Ovary (tissue), 9 donors: ENCODE results near the gene TMEM45A. TPM values are rescaled to one million over a fixed set of nuclear protein-coding genes. Genes with fewer than 3 reads are reported as not detected.

Source experiments
- DNase-seq, 5 donors: peaks; one replicate each; pipeline ENCODE4 v3.0.0-alpha.2; 2019 to 2020
- H3K27ac ChIP-seq, 2 donors: fragments of 200-600 bp; one replicate each; pipeline versions ENCODE4 v1.5.1 to v1.8.0; 2019 to 2022
- H3K27me3 ChIP-seq: fragments of 200-600 bp; one replicate; pipeline ENCODE4 v1.8.0; 2022
- H3K36me3 ChIP-seq: fragments of 200-600 bp; sonication (generic); one replicate; pipeline ENCODE4 v1.5.1; 2019
- H3K4me1 ChIP-seq: one replicate; pipeline ENCODE4 v1.8.1; 2013; ENCODE audit warnings: mild to moderate bottlenecking, moderate library complexity; ENCODE audit not compliant: insufficient read depth
- H3K4me3 ChIP-seq: fragments of 200-600 bp; sonication (generic); one replicate; pipeline ENCODE4 v1.5.1; 2017
- H3K9me3 ChIP-seq, 2 donors: fragments of 200-600 bp in 1 of 2; sonication (generic) in 1 of 2; one replicate each; pipeline versions ENCODE4 v1.5.1 to v1.8.1; 2013 to 2019; ENCODE audit warnings: mild to moderate bottlenecking in 1 of 2, moderate library complexity in 1 of 2
- EP300 ChIP-seq: sonication (generic); formaldehyde crosslinking; IDR thresholded peaks from one replicate; pipeline ENCODE4 v1.6.1; 2017; ENCODE audit warnings: antibody characterized with exemption
- POLR2A ChIP-seq: fragments of 450-650 bp; IDR thresholded peaks from one replicate; pipeline ENCODE4 v1.6.1; 2017; ENCODE audit warnings: antibody characterized with exemption, mild to moderate bottlenecking, moderate library complexity
- WGBS, 3 donors: extraction: QIAGEN DNeasy Blood & Tissue Kit in 1 of 3; methylation state at CpG; one replicate each; pipeline versions ENCODE4 v1.1.5 to v1.1.7; 2013 to 2017; 5-methylcytosine and 5-hydroxymethylcytosine counted together
- intact Hi-C, 4 donors: fragments of 100-400 bp; cut with DNase I; formaldehyde crosslinking; loops; one replicate each; pipeline versions ENCODE4 v1.11.0 to v1.15.1; 2022 to 2023
- polyA plus RNA-seq, 2 donors: library from polyadenylated mRNA; stranded (reverse); fragments of 200-250 nt in 1 of 2; fragments of 350-450 nt in 1 of 2; fragmentation: Illumina TruSeq in 1 of 2; extraction: RNeasy Lipid Tissue Mini Kit (QIAGEN cat#74804) in 1 of 2; gene quantifications; one replicate each; pipeline ENCODE4 v1.2.3, GENCODE V29; 2013 to 2014
- total RNA-seq, 7 donors: library from RNA; depleted of rRNA in 2 of 7; stranded (reverse); fragments of >200 nt in 2 of 7; fragmentation: NEBNext Ultra II Directional in 3 of 7; extraction: Animal tissue kit (Norgen Biotek cat#: 25700) in 3 of 7; gene quantifications; one replicate each; pipeline versions ENCODE4 v1.1.0 to v1.2.4, GENCODE V29; 2016 to 2023
- TF ChIP-seq, protein P1 (sequence below), 3 donors: fragments of 450-650 bp in 2 of 3; fragments of 200-600 bp in 1 of 3; IDR thresholded peaks; one replicate each; pipeline versions ENCODE4 v1.5.1 to v1.8.0; 2016 to 2022; ENCODE audit warnings: antibody characterized with exemption in 3 of 3, mild to moderate bottlenecking in 1 of 3
- donor health status: DM: no; HTN: no; CAD: no; lungs with moderate emphysema.
- donor health status: DM: no; HTN: no; CAD: no.
- donor health status: Bipolar disorder and iron deficiency.
- donor health status: DM: yes; HTN: yes; CAD: no.
- donor health status: DM: no; HTN: no; CAD: no.
- donor health status: DM: yes; HTN: yes; CAD: no.

The TMEM45A gene
- total and polyA plus RNA-seq, 9 donors, result 6.1 to 72.0 (median 9.1) TPM

DNA sequence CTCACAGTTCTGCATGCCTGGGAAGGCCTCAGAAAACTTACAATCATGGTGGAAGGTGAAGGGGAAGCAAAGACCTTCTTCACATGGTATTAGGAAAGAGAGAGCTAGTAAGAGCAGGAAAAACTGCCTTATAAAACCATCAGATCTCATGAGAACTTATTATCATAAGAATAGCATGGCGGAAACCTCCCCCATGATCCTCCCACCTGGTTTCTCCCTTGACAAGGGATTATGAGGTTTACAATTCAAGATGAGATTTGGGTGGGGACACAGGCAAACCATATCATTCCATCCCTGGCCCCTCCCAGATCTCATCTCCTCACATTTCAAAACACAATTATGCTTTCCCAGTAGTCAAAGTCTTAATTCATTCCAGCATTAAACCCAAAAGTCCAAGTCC is 34.6 kb upstream of the TMEM45A start:
- H3K4me3 ChIP-seq, result no peak overlapping the region
- TF ChIP-seq, protein P1, sequence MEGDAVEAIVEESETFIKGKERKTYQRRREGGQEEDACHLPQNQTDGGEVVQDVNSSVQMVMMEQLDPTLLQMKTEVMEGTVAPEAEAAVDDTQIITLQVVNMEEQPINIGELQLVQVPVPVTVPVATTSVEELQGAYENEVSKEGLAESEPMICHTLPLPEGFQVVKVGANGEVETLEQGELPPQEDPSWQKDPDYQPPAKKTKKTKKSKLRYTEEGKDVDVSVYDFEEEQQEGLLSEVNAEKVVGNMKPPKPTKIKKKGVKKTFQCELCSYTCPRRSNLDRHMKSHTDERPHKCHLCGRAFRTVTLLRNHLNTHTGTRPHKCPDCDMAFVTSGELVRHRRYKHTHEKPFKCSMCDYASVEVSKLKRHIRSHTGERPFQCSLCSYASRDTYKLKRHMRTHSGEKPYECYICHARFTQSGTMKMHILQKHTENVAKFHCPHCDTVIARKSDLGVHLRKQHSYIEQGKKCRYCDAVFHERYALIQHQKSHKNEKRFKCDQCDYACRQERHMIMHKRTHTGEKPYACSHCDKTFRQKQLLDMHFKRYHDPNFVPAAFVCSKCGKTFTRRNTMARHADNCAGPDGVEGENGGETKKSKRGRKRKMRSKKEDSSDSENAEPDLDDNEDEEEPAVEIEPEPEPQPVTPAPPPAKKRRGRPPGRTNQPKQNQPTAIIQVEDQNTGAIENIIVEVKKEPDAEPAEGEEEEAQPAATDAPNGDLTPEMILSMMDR (IDR thresholded peaks at IDR 0.05), result no peak
- TF ChIP-seq POLR2A (no peak), EP300 (no peak)
- DNase-seq, result no peak
- no peak overlapping the region for H3K27ac ChIP-seq
- WGBS, 3 donors, result 85 to 100% (median 95%) methylated on average over 1 of the region's 1 CpG
- no peaks in the 10 kb centered on the region for H3K9me3 ChIP-seq
- no peaks in the 10 kb centered on the region for H3K27me3 ChIP-seq
- no peaks in the 10 kb centered on the region for H3K36me3 ChIP-seq
- intact Hi-C loops, result no loop called here
- H3K4me1 ChIP-seq, result no peaks in the 10 kb centered on the region

DNA sequence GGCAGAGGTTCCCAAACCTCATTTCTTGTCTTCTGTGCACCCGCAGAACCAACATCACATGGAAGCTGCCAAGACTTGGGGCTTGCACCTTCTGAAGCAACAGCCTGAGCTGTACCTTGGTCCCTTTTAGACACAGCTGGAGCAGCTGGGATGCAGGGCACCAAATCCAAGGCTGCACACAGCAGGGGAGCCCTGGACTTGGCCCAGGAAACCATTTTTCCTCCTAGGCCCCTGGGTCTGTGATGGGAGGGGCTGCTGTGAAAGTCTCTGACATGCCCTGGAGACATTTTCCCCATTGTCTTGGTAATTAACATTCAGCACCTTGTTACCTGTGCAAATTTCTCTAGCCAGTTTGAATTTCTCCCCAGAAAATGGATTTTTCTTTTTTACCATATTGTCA is 33.6 kb upstream of the TMEM45A start:
- TF ChIP-seq EP300, result no peak
- no peak for TF ChIP-seq POLR2A
- TF ChIP-seq, protein P1 (IDR thresholded peaks at IDR 0.05), result no peak
- DNase-seq, result no peak
- no peak overlapping the region for H3K4me3 ChIP-seq
- no peaks in the 10 kb centered on the region for H3K36me3 ChIP-seq
- no peaks in the 10 kb centered on the region for H3K4me1 ChIP-seq
- no peaks in the 10 kb centered on the region for H3K9me3 ChIP-seq
- H3K27me3 ChIP-seq, result no peaks in the 10 kb centered on the region
- WGBS, 3 donors, result 94 to 100% (median 98%) methylated on average over 1 of the region's 1 CpG
- intact Hi-C loops, result no loop called here
- H3K27ac ChIP-seq, result no peak overlapping the region

DNA sequence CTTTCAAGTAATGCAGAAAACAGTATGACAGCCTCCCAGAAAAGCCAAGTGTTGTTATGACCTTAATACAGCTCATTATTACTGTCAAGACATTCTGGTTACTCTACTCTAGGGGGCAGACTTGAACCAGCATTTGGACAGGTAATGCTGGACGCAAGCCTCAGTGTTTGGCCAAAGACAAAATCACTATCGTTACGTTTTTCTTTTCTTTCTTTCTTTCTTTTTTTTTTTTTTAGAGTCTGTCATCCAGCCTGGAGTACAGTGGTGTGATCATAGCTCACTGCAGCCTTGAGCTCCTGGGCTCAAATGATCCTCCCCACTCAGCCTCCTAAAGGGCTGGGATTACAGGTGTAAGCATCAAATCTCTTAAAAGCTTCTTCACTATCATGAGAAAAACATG is 29.4 kb upstream of the TMEM45A start:
- Histone ChIP-seq H3K4me1 (no peaks in the 10 kb centered on the region), H3K9me3 (no peaks in the 10 kb centered on the region), H3K27ac (no peak overlapping the region), H3K36me3 (no peaks in the 10 kb centered on the region), H3K4me3 (no peak overlapping the region), H3K27me3 (no peaks in the 10 kb centered on the region)
- 0 to 2% (median 1%) methylated on average over 3 of the region's 3 CpGs for WGBS, 3 donors
- intact Hi-C loops, result loop anchor here in 1 of 4 donors (5.0 kb wide), 1 partner anchor 129 kb away; no protein-coding TSS in a partner anchor
- peak in 1 of 5 donors; percentile 28 for DNase-seq
- TF ChIP-seq, protein P1 (IDR thresholded peaks at IDR 0.05), result peak; percentile 16 to 35 (median 32)
- TF ChIP-seq EP300, result no peak

DNA sequence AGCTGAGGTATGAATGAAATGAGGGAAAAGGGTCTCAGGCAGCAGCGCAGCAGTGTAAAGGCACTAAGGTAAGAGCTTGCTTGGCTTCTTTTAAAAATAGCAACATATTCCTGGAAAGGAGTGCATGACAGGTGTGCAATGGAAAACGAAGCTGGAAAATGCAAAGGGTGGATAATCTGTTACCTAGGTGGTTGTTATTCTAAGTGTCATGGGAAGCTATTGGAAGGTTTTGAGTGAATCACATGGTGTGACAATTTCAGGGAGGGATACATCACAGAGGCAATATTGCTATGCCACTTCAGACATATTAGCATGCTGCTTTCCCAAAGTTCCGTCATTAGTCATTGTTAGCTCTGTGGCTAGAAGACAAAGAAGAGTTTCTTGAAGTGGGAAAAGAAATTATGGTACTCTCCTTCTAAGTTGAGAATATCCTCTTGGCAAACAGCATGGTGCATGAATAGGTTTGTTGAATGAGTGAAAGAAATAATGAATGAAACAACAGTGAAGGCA is 28.7 kb upstream of the TMEM45A start:
- TF ChIP-seq, protein P1 (IDR thresholded peaks at IDR 0.05), result no peak
- no peak for TF ChIP-seq EP300
- TF ChIP-seq POLR2A, result no peak
- Histone ChIP-seq H3K27me3 (no peaks in the 10 kb centered on the region), H3K4me1 (no peaks in the 10 kb centered on the region), H3K9me3 (no peaks in the 10 kb centered on the region), H3K36me3 (no peaks in the 10 kb centered on the region), H3K27ac (no peak overlapping the region), H3K4me3 (no peak overlapping the region)
- intact Hi-C loops, result loop anchor here in 1 of 4 donors (5.0 kb wide), 1 partner anchor 129 kb away; no protein-coding TSS in a partner anchor
- DNase-seq, result no peak
- WGBS, 3 donors, result 65 to 74% (median 71%) methylated on average over 3 of the region's 3 CpGs
